Epithelial cell of prostate (primary cell): Measurements from ENCODE around the gene FAM185A.
"Not testable (repeated sequence)": the region's sequence is repeated elsewhere in the genome, so short reads cannot be mapped to it uniquely, and the experiment has no call there.

Experiments used
- DNase-seq: peaks from one replicate; pipeline ENCODE4 v3.0.0-alpha.2; 2011; ENCODE audit warnings: low read depth, low spot score
- H3K27ac ChIP-seq: fragments of 450-650 bp; 2 replicates; pipeline ENCODE4 v1.5.1; 2017; ENCODE audit warnings: mild to moderate bottlenecking

The FAM185A gene

DNA sequence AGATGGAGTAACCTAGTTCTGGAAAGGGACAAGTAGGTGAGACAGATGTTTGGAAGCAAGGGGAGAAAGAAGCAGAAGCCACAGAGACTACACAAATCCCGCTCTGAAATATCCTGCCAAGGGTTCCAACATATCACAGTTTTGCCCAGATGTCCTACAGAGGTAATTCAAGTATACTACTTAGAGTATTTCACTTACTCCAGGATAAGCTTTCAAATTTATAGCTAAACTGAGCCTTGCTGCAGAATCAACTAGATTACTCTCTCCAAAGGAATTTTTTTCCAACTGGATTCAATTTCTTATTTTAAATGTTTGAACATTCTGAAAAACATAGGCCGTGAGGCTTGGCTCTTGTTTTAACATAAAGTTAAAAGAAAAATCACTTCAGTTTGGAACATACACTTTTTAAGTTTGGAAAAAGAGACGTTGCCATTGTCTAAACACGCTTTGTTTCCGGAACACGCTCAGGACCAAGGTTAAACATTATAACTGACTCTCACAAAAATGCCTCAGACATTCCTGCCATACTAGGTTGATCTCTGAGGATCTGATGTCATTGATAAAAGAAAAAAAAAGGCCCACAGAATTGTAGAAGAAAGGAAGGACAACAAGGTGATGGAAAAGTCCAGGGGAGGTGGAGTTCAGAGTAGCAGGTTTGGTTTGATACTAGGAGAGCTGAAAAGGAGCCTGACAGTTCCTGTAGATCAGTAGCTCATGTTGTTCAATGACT lies 74.8 kb downstream of the FAM185A start:
- no peak for DNase-seq
- no peak overlapping the region for H3K27ac ChIP-seq

DNA sequence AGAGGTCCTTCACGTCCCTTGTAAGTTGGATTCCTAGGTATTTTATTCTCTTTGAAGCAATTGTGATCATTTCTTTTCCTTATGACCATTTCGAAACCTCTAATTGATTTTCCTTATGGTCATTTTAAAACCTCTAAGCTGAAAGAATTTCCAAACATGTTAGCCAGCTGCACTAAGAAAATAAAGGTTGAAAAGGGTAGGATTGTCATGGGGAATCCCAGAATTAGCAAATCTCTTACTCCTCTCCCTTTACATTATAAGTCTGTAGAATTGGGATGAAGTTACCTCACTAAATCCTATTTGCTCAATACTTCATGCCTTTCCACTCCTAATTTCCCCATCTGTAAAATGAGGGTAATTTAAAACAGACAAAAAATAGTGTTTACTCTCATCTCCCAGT lies 79.5 kb downstream of the FAM185A start:
- DNase-seq: no peak
- no peak overlapping the region for H3K27ac ChIP-seq

DNA sequence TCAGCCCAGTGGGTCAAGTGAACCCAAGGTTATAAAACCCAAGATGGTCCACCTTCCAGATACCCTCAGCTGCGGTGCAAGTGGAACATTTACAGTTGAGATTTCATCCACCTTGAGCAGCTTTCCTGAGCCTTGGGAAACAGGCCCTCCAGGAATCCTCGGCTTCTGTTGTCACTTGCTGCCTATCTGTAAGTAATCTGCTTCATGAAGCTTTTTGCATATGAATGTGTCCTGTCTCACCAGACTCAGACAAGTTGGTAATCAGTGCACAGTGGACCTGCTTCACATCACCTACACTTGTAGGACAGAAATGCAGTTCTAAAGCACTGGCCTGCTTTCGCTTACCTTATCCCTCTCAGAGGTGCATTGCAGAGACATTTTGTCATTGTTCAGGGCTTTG lies 80.3 kb downstream of the FAM185A start:
- no peak overlapping the region for H3K27ac ChIP-seq
- no peak for DNase-seq

DNA sequence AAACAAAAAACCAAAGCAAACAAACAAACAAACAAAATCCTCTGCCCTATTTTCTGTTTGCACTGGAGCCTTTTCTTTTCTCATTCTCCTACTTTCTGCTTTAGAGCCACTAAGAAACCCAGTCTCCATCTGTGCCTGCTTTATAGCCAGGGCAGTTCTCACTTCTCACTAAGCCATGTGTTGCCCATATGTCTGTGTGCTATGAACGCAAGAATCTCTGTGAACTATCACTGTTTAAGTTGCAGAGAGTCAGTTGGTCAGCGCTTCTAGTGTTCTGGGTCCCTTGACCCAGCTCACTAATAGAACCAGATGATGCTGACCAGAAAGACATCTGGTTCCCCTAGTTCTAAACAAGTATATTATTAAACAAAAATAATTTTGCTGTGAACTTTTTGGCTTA lies 81.4 kb downstream of the FAM185A start:
- no peak overlapping the region for H3K27ac ChIP-seq
- no peak for DNase-seq

DNA sequence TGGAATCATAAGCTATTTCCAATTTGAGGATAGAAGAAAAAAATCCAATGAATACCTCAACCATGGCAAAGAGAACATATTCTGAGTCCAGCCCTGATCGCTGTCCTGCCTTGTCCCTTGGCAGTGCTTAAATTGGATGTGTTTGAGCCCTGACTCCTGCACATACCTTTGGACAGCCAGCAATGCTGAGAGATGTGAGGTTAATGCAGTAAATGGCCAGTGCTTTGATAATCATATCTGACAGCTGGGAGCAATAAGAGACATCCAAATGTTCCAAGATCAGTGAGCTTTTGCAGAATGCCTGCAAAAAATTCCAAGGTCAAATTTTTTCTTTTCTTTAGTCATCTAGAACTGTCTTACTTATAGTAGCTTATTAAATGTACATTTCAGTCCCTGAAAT lies 83.9 kb downstream of the FAM185A start:
- no peak overlapping the region for H3K27ac ChIP-seq

DNA sequence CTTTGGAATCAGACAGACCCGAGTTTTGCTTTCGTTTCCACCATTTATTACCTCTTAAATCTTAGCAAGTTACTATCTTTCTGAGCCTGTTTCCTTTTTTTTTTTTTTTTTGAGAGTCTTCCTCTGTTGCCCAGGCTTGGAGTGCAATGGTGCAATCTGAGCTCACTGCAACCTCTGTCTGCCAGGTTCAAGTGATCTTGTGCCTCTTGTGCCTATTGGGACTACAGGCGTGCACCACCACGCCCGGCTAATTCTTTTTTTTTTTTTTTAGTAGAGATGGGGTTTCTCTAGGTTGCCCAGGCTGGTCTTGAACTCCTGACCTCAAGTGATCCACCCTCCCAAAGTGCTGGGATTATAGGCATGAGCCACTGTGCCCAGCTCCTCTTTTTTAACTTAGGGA lies 84.5 kb downstream of the FAM185A start:
- DNase-seq: no peak
- no peak overlapping the region for H3K27ac ChIP-seq

More for the DNA sequence above, 83.9 kb downstream of the FAM185A start:
- no peak for DNase-seq

DNA sequence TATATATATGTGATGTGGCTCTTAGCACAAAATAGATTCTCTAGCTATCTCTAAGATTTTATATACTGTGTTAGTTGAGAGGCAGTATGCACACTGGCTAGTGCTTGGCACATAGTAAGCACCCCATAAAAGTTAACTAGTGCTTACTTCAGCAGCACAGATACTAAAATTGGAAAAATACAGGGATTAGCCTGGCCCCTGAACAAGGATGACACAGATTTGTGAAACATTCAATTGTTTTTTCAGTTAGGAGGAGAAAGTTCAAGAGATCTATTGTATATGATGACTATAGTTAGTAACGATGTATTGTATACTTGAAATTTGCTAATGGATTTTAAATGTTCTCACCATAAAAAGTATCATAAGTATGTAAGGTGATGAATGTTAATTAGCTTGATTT lies 85.7 kb downstream of the FAM185A start:
- DNase-seq: no peak
- H3K27ac ChIP-seq: no peak overlapping the region

DNA sequence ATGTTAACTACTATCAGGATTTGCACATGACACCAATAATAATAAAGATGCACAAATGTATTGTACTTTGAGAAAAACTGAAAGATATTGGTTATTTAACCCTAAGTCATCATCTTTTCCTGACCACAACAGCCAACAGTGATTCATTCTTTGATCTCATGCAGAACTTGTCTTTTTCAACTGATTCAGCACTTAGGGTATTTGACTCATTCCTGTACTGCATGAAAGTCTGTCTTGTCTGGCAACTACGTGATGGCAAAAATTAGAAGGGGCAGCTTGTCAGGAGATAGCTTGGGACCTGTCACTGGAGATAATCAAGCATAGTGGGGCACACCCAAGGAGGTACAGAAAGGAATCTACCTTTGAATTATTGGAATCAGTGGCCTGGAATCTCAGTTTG lies 86.2 kb downstream of the FAM185A start:
- DNase-seq: peak; percentile 59
- no peak overlapping the region for H3K27ac ChIP-seq

DNA sequence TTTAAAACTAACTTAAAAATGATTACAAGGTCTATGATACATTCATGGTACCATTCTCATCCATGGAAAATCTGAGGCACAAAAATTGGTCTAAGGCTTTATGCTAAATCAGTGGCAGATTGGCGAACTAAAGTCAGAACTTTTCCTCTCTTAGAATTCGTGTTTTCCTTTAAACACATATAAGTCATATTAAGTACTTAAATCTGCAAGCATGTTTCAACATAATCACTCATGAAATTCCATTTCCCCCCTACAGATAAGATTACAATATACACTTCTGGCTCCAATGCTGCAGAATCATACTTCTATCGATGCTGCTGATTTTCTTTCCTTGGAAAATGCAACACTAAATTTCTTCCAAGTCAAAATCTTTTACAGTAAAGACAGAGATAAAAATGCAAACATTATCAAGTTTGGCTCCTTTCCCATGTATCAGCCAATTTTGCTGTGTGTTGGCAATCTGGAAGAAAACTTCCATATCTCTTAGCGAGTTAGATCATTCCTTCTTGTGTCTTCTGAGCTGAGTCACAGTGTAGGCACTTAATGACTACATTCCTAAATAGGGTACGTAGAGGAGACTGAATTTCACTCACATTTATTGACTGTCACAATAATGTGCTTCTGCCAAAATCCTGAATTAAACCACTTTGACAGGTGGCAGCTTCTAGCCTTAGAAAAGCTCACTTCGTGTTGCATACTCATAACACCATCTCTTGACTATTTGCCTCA lies 87.6 kb downstream of the FAM185A start:
- no peak overlapping the region for H3K27ac ChIP-seq
- DNase-seq: no peak

DNA sequence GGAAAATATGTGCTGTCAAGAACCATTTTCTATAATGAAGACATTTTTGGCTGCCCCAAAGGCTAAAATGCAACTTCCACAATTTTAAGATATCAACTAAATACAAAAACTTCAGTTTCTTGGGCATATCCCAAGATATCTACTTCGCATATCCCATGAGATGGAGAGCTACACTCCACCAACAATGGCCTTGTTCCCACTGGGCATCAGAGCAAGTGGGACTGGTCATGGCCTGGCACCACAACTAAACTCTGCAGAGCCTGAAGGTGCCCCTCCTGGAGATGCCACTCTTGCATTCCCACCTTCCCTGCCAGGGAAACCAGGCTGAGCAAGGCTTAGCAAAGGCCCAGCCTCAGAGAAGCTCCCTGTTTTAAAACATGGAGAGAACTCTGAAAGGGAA lies 88.2 kb downstream of the FAM185A start:
- no peak for DNase-seq
- no peak overlapping the region for H3K27ac ChIP-seq

DNA sequence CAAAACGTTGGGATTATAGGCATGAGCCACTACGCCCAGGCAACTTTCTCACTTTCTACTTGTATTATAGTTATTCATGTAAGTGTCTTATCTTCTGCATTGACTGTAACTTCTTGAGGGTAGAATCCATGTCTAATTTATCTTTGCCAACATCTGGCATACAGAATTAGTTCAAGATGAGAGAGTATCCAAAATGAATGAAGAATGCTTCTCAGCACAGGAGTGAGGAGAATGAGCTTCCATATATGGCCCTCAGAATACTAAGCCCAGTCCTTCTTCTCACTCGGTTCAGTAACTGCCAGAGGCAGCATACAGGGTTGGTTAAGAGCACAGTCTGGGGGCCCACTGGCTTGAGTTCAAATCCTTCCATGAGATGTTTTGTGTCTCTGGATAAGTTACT lies 89.0 kb downstream of the FAM185A start:
- H3K27ac ChIP-seq: no peak overlapping the region
- no peak for DNase-seq

DNA sequence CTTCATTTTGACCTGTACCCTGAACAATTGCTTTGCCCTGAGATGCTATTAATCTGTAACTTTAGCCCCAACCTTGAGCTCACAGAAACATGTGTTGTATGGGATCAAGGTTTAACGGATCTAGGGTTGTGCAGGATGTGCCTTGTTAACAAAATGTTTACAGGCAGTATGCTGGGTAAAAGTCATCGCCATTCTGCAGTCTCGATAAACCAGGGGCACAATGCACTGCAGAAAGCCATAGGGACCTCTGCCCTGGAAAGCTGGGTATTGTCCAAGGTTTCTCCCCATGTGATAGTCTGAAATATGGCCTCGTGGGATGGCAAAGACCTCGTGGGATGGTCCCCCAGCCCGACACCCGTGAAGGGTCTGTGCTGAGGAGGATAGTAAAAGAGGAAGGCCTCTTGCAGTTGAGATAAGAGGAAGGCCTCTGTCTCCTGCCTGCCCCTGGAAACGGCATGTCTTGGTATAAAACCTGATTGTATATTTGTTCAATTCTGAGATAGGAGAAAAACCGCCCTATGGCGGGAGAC lies 89.8 kb downstream of the FAM185A start:
- DNase-seq, H3K27ac ChIP-seq: not testable (repeated sequence)

DNA sequence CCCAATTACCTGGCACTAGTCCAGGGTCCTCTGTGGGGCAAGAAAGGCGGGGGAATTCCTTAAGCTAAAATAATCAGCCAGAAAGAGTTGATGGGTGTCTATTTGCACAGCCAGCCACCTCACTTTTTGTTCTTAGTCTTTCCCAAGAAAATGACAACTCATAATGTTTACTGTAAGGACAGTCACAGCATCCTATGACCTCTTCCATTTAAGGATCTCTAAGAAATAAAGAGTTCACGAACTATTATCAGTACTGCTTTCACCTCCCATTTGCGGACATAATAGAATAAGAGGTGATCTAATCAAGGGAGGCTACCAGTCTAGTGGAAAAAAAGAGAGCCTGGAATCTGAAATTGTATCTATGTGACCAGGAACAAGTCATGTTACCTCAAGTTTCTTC lies 91.6 kb downstream of the FAM185A start:
- no peak for DNase-seq
- H3K27ac ChIP-seq: no peak overlapping the region

DNA sequence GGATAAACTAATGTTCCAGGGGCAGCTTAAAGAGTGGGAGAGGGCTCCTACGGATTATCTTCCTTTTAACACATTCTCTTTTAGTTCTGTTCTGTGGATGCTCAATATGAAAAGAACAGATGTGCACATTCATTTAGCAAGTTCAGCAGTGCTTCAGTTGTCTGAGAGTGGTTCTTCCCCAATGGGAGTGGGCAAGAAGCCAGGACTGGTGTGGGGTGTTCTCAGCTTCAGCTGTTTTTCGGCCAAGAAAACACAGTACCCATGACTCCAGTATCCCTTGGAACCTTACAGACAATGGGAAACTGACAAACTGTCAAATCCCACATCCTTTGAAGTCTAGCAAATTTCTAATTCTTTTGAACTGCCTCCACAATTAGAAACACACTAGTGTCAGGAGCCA lies 92.5 kb downstream of the FAM185A start:
- H3K27ac ChIP-seq: no peak overlapping the region
- no peak for DNase-seq

DNA sequence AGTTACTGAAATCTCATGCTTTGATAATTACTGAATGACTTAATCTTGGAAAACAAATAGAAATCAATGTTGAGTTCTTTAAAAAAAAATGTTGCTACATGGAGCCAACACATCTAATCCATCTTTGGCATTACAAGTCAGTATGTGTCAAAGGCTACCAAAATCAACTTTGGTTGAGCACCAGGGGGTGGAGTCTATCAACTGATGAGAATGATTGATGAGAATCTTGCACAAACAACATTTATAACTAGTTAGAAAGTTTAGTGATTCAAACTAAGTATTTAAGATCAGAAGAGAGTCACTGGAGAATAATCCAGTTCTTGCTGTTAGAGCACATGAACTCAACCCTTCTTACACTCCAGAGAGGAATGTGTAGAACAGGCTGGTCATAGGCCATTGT lies 93.5 kb downstream of the FAM185A start:
- DNase-seq: no peak
- H3K27ac ChIP-seq: no peak overlapping the region

DNA sequence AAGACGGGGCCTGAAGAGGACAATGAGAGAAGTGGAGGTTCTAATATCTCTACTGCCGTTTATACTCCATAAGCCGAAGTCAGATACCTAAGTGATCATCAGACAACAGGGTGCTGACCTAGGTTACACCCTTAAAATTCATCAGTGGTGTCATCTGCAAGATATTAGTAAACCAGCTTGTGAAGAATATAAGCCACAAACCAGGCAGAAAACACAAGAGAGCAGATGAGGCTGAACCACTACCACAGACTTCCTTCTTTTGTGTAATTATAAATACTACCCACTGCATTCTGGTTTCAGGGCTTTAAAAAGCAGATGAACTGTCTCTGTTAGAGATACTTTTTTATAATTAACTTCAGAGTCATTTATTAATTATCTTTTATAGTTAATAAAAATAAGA lies 95.1 kb downstream of the FAM185A start:
- no peak for DNase-seq
- no peak overlapping the region for H3K27ac ChIP-seq

DNA sequence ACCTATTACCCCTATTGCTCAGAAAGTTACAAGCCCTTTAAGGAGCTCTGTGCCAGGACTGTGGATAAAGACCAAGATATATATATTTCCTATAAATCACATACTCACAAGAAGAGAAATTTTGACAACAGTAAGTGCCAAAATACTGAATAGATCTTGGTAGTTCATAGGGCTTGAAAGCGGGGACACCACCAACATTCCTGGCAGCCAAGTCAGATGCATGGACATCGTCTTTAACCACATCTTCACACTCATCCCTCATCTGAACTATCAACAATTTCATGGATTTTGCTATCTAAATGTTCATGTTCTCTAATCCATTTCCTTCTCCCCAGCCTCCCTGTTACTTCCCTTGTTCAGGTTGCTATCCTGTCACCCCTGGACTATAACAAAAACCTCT lies 96.5 kb downstream of the FAM185A start:
- no peak overlapping the region for H3K27ac ChIP-seq
- DNase-seq: no peak

DNA sequence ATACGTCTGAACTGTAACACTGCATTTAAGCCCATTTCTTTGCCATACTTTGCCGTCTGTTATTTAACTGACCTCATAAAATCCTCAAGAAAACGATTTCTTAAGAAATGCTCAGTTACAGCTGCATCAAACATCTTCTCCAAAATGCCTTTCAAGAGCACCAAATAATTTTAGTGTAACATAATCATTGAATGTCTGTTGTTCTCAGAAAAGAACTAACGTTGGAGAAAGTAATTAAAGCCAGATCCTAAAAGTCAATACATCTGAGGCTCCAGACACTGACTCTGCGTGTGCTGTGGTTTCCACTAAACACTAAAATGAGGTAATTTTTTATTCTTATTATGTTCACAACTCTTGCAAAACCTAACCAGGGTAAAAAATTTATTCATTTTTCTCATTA lies 100.3 kb downstream of the FAM185A start:
- H3K27ac ChIP-seq: no peak overlapping the region
- DNase-seq: no peak

DNA sequence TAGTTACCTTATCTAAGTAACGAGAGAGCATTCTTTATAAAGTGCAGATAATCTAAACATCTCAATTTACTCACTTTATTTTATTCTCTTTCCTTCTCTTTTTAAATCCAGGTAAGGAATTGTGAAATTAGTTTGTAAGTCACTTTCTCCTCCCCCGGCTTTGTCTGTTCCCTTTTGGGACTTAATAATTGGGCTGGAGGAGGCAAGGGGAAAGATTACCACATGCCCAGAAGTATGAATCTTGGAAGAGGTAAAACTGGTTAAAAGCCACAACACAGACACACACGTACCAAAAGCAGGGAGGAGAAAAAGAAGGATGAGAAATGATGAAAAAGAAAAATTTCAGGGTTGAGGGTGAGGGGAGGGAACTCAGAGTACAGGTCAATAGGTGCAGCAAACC lies 100.7 kb downstream of the FAM185A start:
- DNase-seq: no peak
- no peak overlapping the region for H3K27ac ChIP-seq

DNA sequence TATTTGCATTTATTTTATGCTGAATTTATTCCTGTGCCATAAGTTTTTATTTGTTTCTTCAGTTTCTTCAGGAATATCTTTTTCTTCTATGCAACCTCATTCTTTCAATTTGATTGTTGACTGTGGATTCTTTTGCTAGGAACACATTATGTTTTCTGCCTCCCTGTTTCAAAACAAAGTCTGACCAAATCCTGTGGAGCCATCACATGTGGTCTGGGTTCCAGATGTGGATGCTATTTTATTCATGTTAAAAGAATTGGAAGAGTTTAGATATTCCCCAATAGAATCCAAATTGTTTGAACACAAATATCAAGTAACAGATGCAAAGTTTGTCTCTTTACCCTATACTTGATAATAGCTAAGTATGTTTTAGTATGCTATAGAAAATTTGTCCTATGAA lies 107.2 kb downstream of the FAM185A start:
- no peak for DNase-seq
- H3K27ac ChIP-seq: no peak overlapping the region
